IMR-90 (cell line): ENCODE measurements around the gene MGAT3. TPM values are rescaled to one million over a fixed set of nuclear protein-coding genes. Genes with fewer than 3 reads are reported as not detected.

Source experiments
- ATAC-seq: fragments of 200-7000 bp; cut with Tn5 transposase; 2 replicates; pipeline ENCODE4 v1.9.1; 2020; ENCODE audit warnings: low read depth, mild to moderate bottlenecking, moderate library complexity
- BruUV-seq: library from RNA; stranded (reverse); fragments of 400-500 nt; replicated peaks from 2 replicates; lab custom pipeline; 2021; lab: Mats Ljungman, UMichigan
- CTCF ChIA-PET: fragments of 300-600 bp; formaldehyde crosslinking; extraction: SDS; loops from one replicate; lab custom pipeline; 2021; ENCODE audit warnings: antibody characterized with exemption; lab: Yijun Ruan, JAX
- POLR2A ChIA-PET: fragments of 300-600 bp; sonication (Branson Sonifier 250); formaldehyde crosslinking; loops from one replicate; lab custom pipeline; 2022; ENCODE audit warnings: antibody characterized with exemption; ENCODE audit not compliant: unreplicated experiment; lab: Charles Lee
- DNase-seq: peaks from one replicate; pipeline ENCODE4 v3.0.0; 2013
- H2AFZ ChIP-seq: replicated peaks from 2 replicates; pipeline ENCODE3; 2013; ENCODE audit warnings: low read length, mild to moderate bottlenecking; ENCODE audit not compliant: poor library complexity
- H2AK5ac ChIP-seq: 2 replicates; pipeline ENCODE4 v1.6.1; 2013; ENCODE audit warnings: low read depth, low read length, inconsistent platforms
- H2AK9ac ChIP-seq: replicated peaks from 2 replicates; pipeline ENCODE3; 2013; ENCODE audit warnings: mild to moderate bottlenecking, low read depth, low read length, moderate library complexity; ENCODE audit not compliant: poor library complexity
- H2BK120ac ChIP-seq: 2 replicates; pipeline ENCODE4 v1.6.1; 2013; ENCODE audit warnings: low read depth, low read length, inconsistent platforms
- H2BK15ac ChIP-seq: 3 replicates; pipeline ENCODE4 v1.6.1; 2013; ENCODE audit warnings: low read depth, low read length, inconsistent platforms
- H2BK20ac ChIP-seq: 2 replicates; pipeline ENCODE4 v1.6.1; 2013; ENCODE audit warnings: low read depth, mild to moderate bottlenecking, inconsistent platforms, low read length, moderate library complexity
- H2BK5ac ChIP-seq: 2 replicates; pipeline ENCODE4 v1.6.1; 2013; ENCODE audit warnings: mild to moderate bottlenecking, low read depth, low read length, inconsistent platforms; ENCODE audit not compliant: poor library complexity, severe bottlenecking
- H3K14ac ChIP-seq: replicated peaks from 2 replicates; pipeline ENCODE4 v1.6.1; 2013; ENCODE audit warnings: low read depth, low read length, inconsistent platforms
- H3K18ac ChIP-seq: 2 replicates; pipeline ENCODE4 v1.6.1; 2013; ENCODE audit warnings: low read depth, low read length, control low read depth
- H3K23ac ChIP-seq: 2 replicates; pipeline ENCODE4 v1.6.1; 2013; ENCODE audit warnings: low read depth, low read length, inconsistent platforms
- H3K27ac ChIP-seq: 2 replicates; pipeline ENCODE4 v1.5.1; 2013; ENCODE audit warnings: mild to moderate bottlenecking, control low read depth, low read length; ENCODE audit not compliant: insufficient read depth
- H3K27me3 ChIP-seq: 2 replicates; pipeline ENCODE4 v1.6.1; 2013; ENCODE audit warnings: low read length; ENCODE audit not compliant: control insufficient read depth, insufficient read depth
- H3K36me3 ChIP-seq: 2 replicates; pipeline ENCODE4 v1.6.1; 2013; ENCODE audit warnings: low read length, mixed read lengths; ENCODE audit not compliant: control insufficient read depth, insufficient read depth
- H3K4ac ChIP-seq: 2 replicates; pipeline ENCODE4 v1.6.1; 2013; ENCODE audit warnings: low read depth, low read length, inconsistent platforms
- H3K4me1 ChIP-seq: 2 replicates; pipeline ENCODE4 v1.6.1; 2013; ENCODE audit warnings: low read length, mixed read lengths; ENCODE audit not compliant: control insufficient read depth, insufficient read depth
- H3K4me2 ChIP-seq: 2 replicates; pipeline ENCODE4 v1.6.1; 2013; ENCODE audit warnings: low read depth, mild to moderate bottlenecking, control low read depth, low read length, moderate library complexity
- H3K4me3 ChIP-seq: 2 replicates; pipeline ENCODE4 v1.5.1; 2013; ENCODE audit warnings: low read depth, mild to moderate bottlenecking, control low read depth, low read length, moderate library complexity; ENCODE audit not compliant: insufficient read depth
- H3K56ac ChIP-seq: 2 replicates; pipeline ENCODE4 v1.6.1; 2013; ENCODE audit warnings: low read length, inconsistent platforms; ENCODE audit not compliant: insufficient read depth; ENCODE audit errors: extremely low read depth
- H3K79me1 ChIP-seq, 2 experiments: 2 replicates each; pipeline ENCODE4 v1.6.1; 2013; ENCODE audit warnings: low read length in 2 of 2, inconsistent platforms in 1 of 2, low read depth in 1 of 2
- H3K9ac ChIP-seq: 2 replicates; pipeline ENCODE4 v1.6.1; 2013; ENCODE audit warnings: low read depth, low read length, control low read depth
- H3K9me1 ChIP-seq: 2 replicates; pipeline ENCODE4 v1.6.1; 2013; ENCODE audit warnings: low read length, inconsistent platforms; ENCODE audit not compliant: insufficient read depth
- H3K9me3 ChIP-seq: 2 replicates; pipeline ENCODE4 v1.6.1; 2013; ENCODE audit warnings: low read length; ENCODE audit not compliant: control insufficient read depth, insufficient read depth
- H4K20me1 ChIP-seq: 2 replicates; pipeline ENCODE4 v1.6.1; 2013; ENCODE audit warnings: low read length, inconsistent platforms; ENCODE audit not compliant: insufficient read depth
- H4K5ac ChIP-seq: 2 replicates; pipeline ENCODE4 v1.6.1; 2013; ENCODE audit warnings: mild to moderate bottlenecking, low read depth, low read length, control low read depth
- H4K8ac ChIP-seq, 2 experiments: 2 replicates each; pipeline ENCODE4 v1.6.1; 2013; ENCODE audit warnings: low read depth in 2 of 2, low read length in 2 of 2, control low read depth in 1 of 2, inconsistent platforms in 1 of 2
- H4K91ac ChIP-seq: 2 replicates; pipeline ENCODE4 v1.6.1; 2013; ENCODE audit warnings: low read depth, low read length, inconsistent platforms; ENCODE audit not compliant: insufficient read depth
- BHLHE40 ChIP-seq: fragments of 150-350 bp; IDR thresholded peaks from 2 replicates; pipeline ENCODE4 v1.6.1; 2016; ENCODE audit warnings: mild to moderate bottlenecking, low read depth, low read length
- CEBPB ChIP-seq: IDR thresholded peaks from 2 replicates; pipeline ENCODE4 v1.6.1; 2012; ENCODE audit warnings: low read depth, low read length, improper control_type of control experiment
- CTCF ChIP-seq: conservative IDR thresholded peaks from 2 replicates; pipeline ENCODE4 v1.5.1; 2012; ENCODE audit warnings: mild to moderate bottlenecking, low read depth, low read length, improper control_type of control experiment
- FOS ChIP-seq: fragments of 150-350 bp; IDR thresholded peaks from 2 replicates; pipeline ENCODE4 v1.6.1; 2016; ENCODE audit warnings: low read depth, low read length
- MAFK ChIP-seq: IDR thresholded peaks from 2 replicates; pipeline ENCODE4 v1.6.1; 2012; ENCODE audit warnings: low read depth, low read length, improper control_type of control experiment
- NFE2L2 ChIP-seq: fragments of 150-350 bp; IDR thresholded peaks from 2 replicates; pipeline ENCODE4 v1.6.1; 2016; ENCODE audit warnings: low read depth, mild to moderate bottlenecking, low read length
- POLR2A ChIP-seq: IDR thresholded peaks from 2 replicates; pipeline ENCODE4 v1.6.1; 2012; ENCODE audit warnings: mild to moderate bottlenecking, low read depth, low read length
- RAD21 ChIP-seq: IDR thresholded peaks from 2 replicates; pipeline ENCODE4 v1.6.1; 2012; ENCODE audit warnings: low read length, improper control_type of control experiment
- RFX5 ChIP-seq: IDR thresholded peaks from 2 replicates; pipeline ENCODE4 v1.8.0; 2012; ENCODE audit warnings: low read depth, mild to moderate bottlenecking, low read length, moderate library complexity
- WGBS, 2 experiments: methylation state at CpG; one replicate each; pipeline versions ENCODE4 v1.1.5 to v1.1.7; 2013; ENCODE audit warnings: missing lambda C conversion rate in 2 of 2; ENCODE audit not compliant: insufficient read length in 1 of 2; ENCODE audit errors: extremely low coverage in 2 of 2; 5-methylcytosine and 5-hydroxymethylcytosine counted together
- dilution Hi-C: fragments of 300-500 bp; cut with HindIII; formaldehyde crosslinking; loops from one replicate; pipeline ENCODE4 v1.14.3; 2018; ENCODE audit warnings: low sequenced_read_pairs; ENCODE audit not compliant: unreplicated experiment
- in situ Hi-C: fragments of 300-500 bp; cut with MboI; formaldehyde crosslinking; loops from 3 replicates; pipeline ENCODE4 v1.14.3; 2019; ENCODE audit warnings: low sequenced_read_pairs, inconsistent platforms, mixed read lengths
- intact Hi-C: fragments of 100-400 bp; cut with micrococcal nuclease; formaldehyde crosslinking; loops from 2 replicates; pipeline ENCODE4 v1.10.0; 2022
- polyA plus RNA-seq, 3 experiments: library from polyadenylated mRNA; depleted of rRNA; stranded (reverse); fragments of >200 nt; gene quantifications; 2 replicates each; pipeline ENCODE4 v1.2.3, GENCODE V29; 2012; ENCODE audit warnings: low replicate concordance in 1 of 3
- total RNA-seq: library from RNA; depleted of rRNA; stranded (reverse); fragments of >200 nt; gene quantifications from 2 replicates; pipeline ENCODE4 v1.2.3, GENCODE V29; 2012
- TF ChIP-seq, protein P1 (sequence below): fragments of 150-350 bp; IDR thresholded peaks from 2 replicates; pipeline ENCODE4 v1.6.1; 2017; ENCODE audit warnings: mild to moderate bottlenecking, antibody characterized with exemption, low read length, low read depth

The MGAT3 gene
- total and polyA plus RNA-seq, 2 of the 4 experiments (the other 2 are of a cell fraction) = 0.36 to 1.1 TPM

DNA sequence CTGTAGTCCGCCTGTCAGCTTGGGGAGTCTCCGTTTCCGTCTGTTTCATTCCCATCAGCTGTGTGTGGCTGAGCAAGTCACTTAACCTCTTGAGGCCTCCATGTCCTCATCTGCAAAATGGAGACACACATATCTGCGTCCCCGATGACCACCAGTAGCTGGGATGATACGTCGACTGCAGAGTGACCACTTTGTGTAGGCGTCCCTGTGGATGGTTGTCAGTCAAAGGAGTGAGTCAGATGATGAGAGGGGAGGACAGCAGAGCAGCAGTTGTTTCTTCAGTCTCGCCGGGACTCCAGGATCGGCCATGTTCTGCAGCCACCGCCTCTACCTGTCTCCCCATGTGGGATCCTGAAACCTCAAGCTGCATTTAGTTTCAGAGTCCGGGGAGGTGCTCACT, 19.9 kb downstream of the MGAT3 start:
- Histone ChIP-seq H3K23ac (no peak overlapping the region), H2AK9ac (no peak overlapping the region), H4K8ac (no peak overlapping the region), H3K27ac (no peak overlapping the region), H4K20me1 (no peaks in the 10 kb centered on the region), H3K9me1 (peaks cover 23% of the 10 kb centered on the region), H3K9me3 (no peaks in the 10 kb centered on the region), H3K14ac (no peak overlapping the region), H2BK5ac (no peak overlapping the region), H3K4ac (no peak overlapping the region), H3K4me2 (no peak overlapping the region), H3K36me3 (no peaks in the 10 kb centered on the region), H2AK5ac (no peak overlapping the region), H3K18ac (no peak overlapping the region), H3K9ac (no peak overlapping the region), H3K79me1 (no peaks in the 10 kb centered on the region), H3K56ac (no peak overlapping the region), H3K4me1 (peaks cover 29% of the 10 kb centered on the region), H2BK15ac (no peak overlapping the region), H3K27me3 (peaks cover 8% of the 10 kb centered on the region; the same call in 1 of the 2 replicates), H2BK20ac (no peak overlapping the region), H2BK120ac (no peak overlapping the region), H4K91ac (no peak overlapping the region), H2AFZ (no peak overlapping the region), H4K5ac (no peak overlapping the region), H3K4me3 (no peak overlapping the region)
- POLR2A ChIA-PET = interaction anchor here (0.6 kb wide), 1 partner anchor 39 kb away, joined by 3 read pairs; no protein-coding TSS in a partner anchor
- 81% methylated on average over 10 of the region's 13 CpGs; no CpG with 5 or more reads in 1 of the 2 experiments for WGBS, 2 experiments
- CTCF ChIA-PET = no interaction called here
- ATAC-seq = no peak
- intact Hi-C loops (no loop called here), dilution Hi-C loops (no loop called here), in situ Hi-C loops (no loop called here)
- no TSS peak for BruUV-seq
- DNase-seq = no peak
- TF ChIP-seq POLR2A (no peak), RFX5 (no peak), RAD21 (no peak), CEBPB (no peak), BHLHE40 (no peak), CTCF (no peak), MAFK (no peak), NFE2L2 (no peak), FOS (no peak)
- TF ChIP-seq, protein P1, sequence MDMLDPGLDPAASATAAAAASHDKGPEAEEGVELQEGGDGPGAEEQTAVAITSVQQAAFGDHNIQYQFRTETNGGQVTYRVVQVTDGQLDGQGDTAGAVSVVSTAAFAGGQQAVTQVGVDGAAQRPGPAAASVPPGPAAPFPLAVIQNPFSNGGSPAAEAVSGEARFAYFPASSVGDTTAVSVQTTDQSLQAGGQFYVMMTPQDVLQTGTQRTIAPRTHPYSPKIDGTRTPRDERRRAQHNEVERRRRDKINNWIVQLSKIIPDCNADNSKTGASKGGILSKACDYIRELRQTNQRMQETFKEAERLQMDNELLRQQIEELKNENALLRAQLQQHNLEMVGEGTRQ = no peak
